Neural cell (in vitro differentiated cells): ENCODE results near the gene EIF2D. TPM values are rescaled to one million over a fixed set of nuclear protein-coding genes. Genes with fewer than 3 reads are reported as not detected.

Experiments used
- H2AFZ ChIP-seq: fragments of 200-600, 300-800 bp; sonication (generic), shearing (Covaris generic); 2 replicates; pipeline ENCODE4 v1.6.0; 2014; ENCODE audit warnings: low read depth, mild to moderate bottlenecking, antibody characterized with exemption, low read length, moderate library complexity
- H3F3A ChIP-seq: fragments of 200-600 bp; shearing (Covaris generic); 2 replicates; pipeline ENCODE4 v1.6.1; 2016; ENCODE audit warnings: mild to moderate bottlenecking, moderate library complexity, mixed read lengths, antibody characterized with exemption, low read length; ENCODE audit not compliant: insufficient read depth, poor library complexity, severe bottlenecking
- H3K27ac ChIP-seq: fragments of 200-600, 300-800 bp; sonication (generic), shearing (Covaris generic); 2 replicates; pipeline ENCODE4 v1.5.1; 2014; ENCODE audit warnings: mild to moderate bottlenecking, low read length, moderate library complexity
- H3K27me3 ChIP-seq: fragments of 300-800, 200-600 bp; sonication (generic), shearing (Covaris generic); 2 replicates; pipeline ENCODE4 v1.6.0; 2014; ENCODE audit warnings: mild to moderate bottlenecking, low read depth, low read length, moderate library complexity; ENCODE audit not compliant: insufficient read depth
- H3K36me3 ChIP-seq: fragments of 300-800, 200-600 bp; sonication (generic), shearing (Covaris generic); 2 replicates; pipeline ENCODE4 v1.5.1; 2014; ENCODE audit warnings: mild to moderate bottlenecking, antibody characterized with exemption, low read length, moderate library complexity; ENCODE audit not compliant: insufficient read depth
- H3K4me2 ChIP-seq: fragments of 300-800, 200-600 bp; sonication (generic), shearing (Covaris generic); 2 replicates; pipeline ENCODE4 v1.6.0; 2014; ENCODE audit warnings: mild to moderate bottlenecking, low read length
- H3K4me3 ChIP-seq: fragments of 300-800, 200-600 bp; sonication (generic), shearing (Covaris generic); 2 replicates; pipeline ENCODE4 v1.5.1; 2014; ENCODE audit warnings: mild to moderate bottlenecking, low read length, moderate library complexity
- H3K79me2 ChIP-seq: fragments of 200-600 bp; shearing (Covaris generic); replicated peaks from 2 replicates; pipeline ENCODE4 v1.6.0; 2014; ENCODE audit warnings: mild to moderate bottlenecking, low read length, moderate library complexity; ENCODE audit not compliant: insufficient read depth
- H3K9ac ChIP-seq: fragments of 300-800, 200-600 bp; sonication (generic), shearing (Covaris generic); 2 replicates; pipeline ENCODE4 v1.6.1; 2016; ENCODE audit warnings: mild to moderate bottlenecking, low read length, mixed read lengths
- H3K9me2 ChIP-seq: fragments of 200-600 bp; shearing (Covaris generic); 2 replicates; pipeline ENCODE4 v1.6.1; 2016; ENCODE audit warnings: mild to moderate bottlenecking, low read length, mixed read lengths; ENCODE audit not compliant: insufficient read depth
- H3K9me3 ChIP-seq: fragments of 200-600, 300-800 bp; sonication (generic), shearing (Covaris generic); 2 replicates; pipeline ENCODE4 v1.6.1; 2016; ENCODE audit warnings: mild to moderate bottlenecking, mixed run types, low read length, moderate library complexity, mixed read lengths
- H4K20me1 ChIP-seq: fragments of 200-600 bp; shearing (Covaris generic); 2 replicates; pipeline ENCODE4 v1.6.1; 2016; ENCODE audit warnings: mild to moderate bottlenecking, mixed run types; ENCODE audit not compliant: insufficient read depth
- EZH2 ChIP-seq: fragments of 200-600, 300-800 bp; shearing (Covaris generic), sonication (generic); IDR thresholded peaks from 2 replicates; pipeline ENCODE4 v1.6.1; 2014; ENCODE audit warnings: antibody characterized with exemption, low read length, borderline replicate concordance, mild to moderate bottlenecking; ENCODE audit not compliant: insufficient read depth, poor library complexity, severe bottlenecking
- POLR2AphosphoS5 ChIP-seq: IDR thresholded peaks from 2 replicates; pipeline ENCODE4 v1.6.1; 2012
- RAD21 ChIP-seq: fragments of 450-650 bp; conservative IDR thresholded peaks from 2 replicates; pipeline ENCODE4 v1.6.1; 2014; ENCODE audit warnings: antibody characterized with exemption, mild to moderate bottlenecking, moderate library complexity
- SMC3 ChIP-seq: fragments of 450-650 bp; conservative IDR thresholded peaks from 2 replicates; pipeline ENCODE4 v1.6.1; 2014; ENCODE audit warnings: antibody characterized with exemption, mild to moderate bottlenecking, moderate library complexity; ENCODE audit not compliant: poor library complexity
- TAF1 ChIP-seq: IDR thresholded peaks from 2 replicates; pipeline ENCODE4 v1.6.1; 2012; ENCODE audit warnings: low read depth
- polyA plus RNA-seq: library from polyadenylated mRNA; depleted of rRNA; stranded (reverse); fragments of >200 nt; gene quantifications from 2 replicates; pipeline ENCODE4 v1.2.3, GENCODE V29; 2014
- TF ChIP-seq, protein P1 (sequence below): fragments of 450-650 bp; IDR thresholded peaks from 2 replicates; pipeline ENCODE4 v1.5.1; 2014; ENCODE audit warnings: antibody characterized with exemption, mild to moderate bottlenecking, moderate library complexity; ENCODE audit not compliant: poor library complexity, severe bottlenecking
- TF ChIP-seq, protein P2 (sequence below): IDR thresholded peaks from 2 replicates; pipeline ENCODE4 v1.6.1; 2012; ENCODE audit warnings: borderline replicate concordance

EIF2D gene
- polyA plus RNA-seq, 1 donor from 2014 or later = 37.1 TPM

GRCh38 chr1:206649261-206649921 is 37.1 kb upstream of the EIF2D start:
- Histone ChIP-seq H3K79me2 (no peaks in the 10 kb centered on the region), H3K9me2 (no peaks in the 10 kb centered on the region), H3K9me3 (no peaks in the 10 kb centered on the region), H3K27me3 (no peaks in the 10 kb centered on the region), H4K20me1 (no peaks in the 10 kb centered on the region), H3F3A (no peaks in the 10 kb centered on the region), H3K9ac (no peak overlapping the region), H3K4me2 (no peak overlapping the region), H3K27ac (no peak overlapping the region), H3K36me3 (no peaks in the 10 kb centered on the region), H2AFZ (no peak overlapping the region), H3K4me3 (no peak overlapping the region)
- TF ChIP-seq SMC3 = no peak
- TF ChIP-seq, protein P1, sequence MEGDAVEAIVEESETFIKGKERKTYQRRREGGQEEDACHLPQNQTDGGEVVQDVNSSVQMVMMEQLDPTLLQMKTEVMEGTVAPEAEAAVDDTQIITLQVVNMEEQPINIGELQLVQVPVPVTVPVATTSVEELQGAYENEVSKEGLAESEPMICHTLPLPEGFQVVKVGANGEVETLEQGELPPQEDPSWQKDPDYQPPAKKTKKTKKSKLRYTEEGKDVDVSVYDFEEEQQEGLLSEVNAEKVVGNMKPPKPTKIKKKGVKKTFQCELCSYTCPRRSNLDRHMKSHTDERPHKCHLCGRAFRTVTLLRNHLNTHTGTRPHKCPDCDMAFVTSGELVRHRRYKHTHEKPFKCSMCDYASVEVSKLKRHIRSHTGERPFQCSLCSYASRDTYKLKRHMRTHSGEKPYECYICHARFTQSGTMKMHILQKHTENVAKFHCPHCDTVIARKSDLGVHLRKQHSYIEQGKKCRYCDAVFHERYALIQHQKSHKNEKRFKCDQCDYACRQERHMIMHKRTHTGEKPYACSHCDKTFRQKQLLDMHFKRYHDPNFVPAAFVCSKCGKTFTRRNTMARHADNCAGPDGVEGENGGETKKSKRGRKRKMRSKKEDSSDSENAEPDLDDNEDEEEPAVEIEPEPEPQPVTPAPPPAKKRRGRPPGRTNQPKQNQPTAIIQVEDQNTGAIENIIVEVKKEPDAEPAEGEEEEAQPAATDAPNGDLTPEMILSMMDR = no peak

DNA sequence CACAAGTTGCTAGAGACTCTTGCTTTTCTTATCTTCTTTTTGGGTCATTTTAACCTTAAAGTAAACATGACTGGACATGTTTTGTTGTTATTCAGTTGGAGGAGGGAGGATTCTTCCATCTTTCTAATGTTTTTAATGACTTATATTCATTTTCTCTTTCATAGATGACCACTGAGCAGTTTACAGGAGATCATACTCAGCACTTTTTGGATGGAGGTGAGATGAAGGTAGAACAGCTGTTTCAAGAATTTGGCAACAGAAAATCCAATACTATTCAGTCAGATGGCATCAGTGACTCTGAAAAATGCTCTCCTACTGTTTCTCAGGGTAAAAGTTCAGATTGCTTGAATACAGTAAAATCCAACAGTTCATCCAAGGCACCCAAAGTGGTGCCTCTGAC is 35.0 kb upstream of the EIF2D start:
- H3K4me3 ChIP-seq = no peak overlapping the region

More for the DNA sequence above, 35.0 kb upstream of the EIF2D start:
- H3K27me3 ChIP-seq = no peaks in the 10 kb centered on the region
- TF ChIP-seq RAD21 (no peak), POLR2AphosphoS5 (no peak), TAF1 (no peak), SMC3 (no peak), EZH2 (no peak)
- TF ChIP-seq, protein P2, sequence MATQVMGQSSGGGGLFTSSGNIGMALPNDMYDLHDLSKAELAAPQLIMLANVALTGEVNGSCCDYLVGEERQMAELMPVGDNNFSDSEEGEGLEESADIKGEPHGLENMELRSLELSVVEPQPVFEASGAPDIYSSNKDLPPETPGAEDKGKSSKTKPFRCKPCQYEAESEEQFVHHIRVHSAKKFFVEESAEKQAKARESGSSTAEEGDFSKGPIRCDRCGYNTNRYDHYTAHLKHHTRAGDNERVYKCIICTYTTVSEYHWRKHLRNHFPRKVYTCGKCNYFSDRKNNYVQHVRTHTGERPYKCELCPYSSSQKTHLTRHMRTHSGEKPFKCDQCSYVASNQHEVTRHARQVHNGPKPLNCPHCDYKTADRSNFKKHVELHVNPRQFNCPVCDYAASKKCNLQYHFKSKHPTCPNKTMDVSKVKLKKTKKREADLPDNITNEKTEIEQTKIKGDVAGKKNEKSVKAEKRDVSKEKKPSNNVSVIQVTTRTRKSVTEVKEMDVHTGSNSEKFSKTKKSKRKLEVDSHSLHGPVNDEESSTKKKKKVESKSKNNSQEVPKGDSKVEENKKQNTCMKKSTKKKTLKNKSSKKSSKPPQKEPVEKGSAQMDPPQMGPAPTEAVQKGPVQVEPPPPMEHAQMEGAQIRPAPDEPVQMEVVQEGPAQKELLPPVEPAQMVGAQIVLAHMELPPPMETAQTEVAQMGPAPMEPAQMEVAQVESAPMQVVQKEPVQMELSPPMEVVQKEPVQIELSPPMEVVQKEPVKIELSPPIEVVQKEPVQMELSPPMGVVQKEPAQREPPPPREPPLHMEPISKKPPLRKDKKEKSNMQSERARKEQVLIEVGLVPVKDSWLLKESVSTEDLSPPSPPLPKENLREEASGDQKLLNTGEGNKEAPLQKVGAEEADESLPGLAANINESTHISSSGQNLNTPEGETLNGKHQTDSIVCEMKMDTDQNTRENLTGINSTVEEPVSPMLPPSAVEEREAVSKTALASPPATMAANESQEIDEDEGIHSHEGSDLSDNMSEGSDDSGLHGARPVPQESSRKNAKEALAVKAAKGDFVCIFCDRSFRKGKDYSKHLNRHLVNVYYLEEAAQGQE = no peak
- TF ChIP-seq, protein P1 = no peak
- H3K9me2 ChIP-seq = no peaks in the 10 kb centered on the region
- H3K27ac ChIP-seq = no peak overlapping the region
- H3K36me3 ChIP-seq = no peaks in the 10 kb centered on the region
- no peak overlapping the region for H3K9ac ChIP-seq
- H3K79me2 ChIP-seq = no peaks in the 10 kb centered on the region
- no peaks in the 10 kb centered on the region for H3F3A ChIP-seq
- no peak overlapping the region for H3K4me2 ChIP-seq
- H3K9me3 ChIP-seq = no peaks in the 10 kb centered on the region
- no peaks in the 10 kb centered on the region for H4K20me1 ChIP-seq
- no peak overlapping the region for H2AFZ ChIP-seq
